GM21619 (cell line): Measurements from ENCODE around the gene CALN1.

ENCODE experiments used
- ATAC-seq: cut with Tn5 transposase; IDR thresholded peaks from one replicate; pipeline ENCODE4 v1.9.1; 2021; ENCODE audit not compliant: unreplicated experiment

Gene CALN1

DNA sequence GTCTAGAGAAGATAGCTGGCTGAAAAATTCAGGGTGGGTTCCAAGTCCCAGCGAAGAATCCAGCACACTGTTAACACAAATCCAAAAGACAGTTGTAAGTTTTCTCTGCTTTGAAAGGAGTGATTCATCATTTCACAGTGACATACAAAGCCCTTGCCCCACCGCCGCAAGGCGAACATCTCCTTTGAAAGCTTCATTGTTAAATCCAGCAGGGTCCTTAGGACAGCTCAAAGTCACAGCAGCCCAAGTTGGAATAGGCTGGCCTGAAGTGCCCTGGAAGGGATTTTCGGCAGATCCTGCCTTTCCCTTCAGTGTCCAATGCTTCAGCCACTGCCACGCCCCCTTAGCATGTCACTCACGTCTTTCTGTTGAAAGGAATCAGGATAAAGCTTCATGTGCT, 526.1 kb downstream of the CALN1 start:
- ATAC-seq: no peak

DNA sequence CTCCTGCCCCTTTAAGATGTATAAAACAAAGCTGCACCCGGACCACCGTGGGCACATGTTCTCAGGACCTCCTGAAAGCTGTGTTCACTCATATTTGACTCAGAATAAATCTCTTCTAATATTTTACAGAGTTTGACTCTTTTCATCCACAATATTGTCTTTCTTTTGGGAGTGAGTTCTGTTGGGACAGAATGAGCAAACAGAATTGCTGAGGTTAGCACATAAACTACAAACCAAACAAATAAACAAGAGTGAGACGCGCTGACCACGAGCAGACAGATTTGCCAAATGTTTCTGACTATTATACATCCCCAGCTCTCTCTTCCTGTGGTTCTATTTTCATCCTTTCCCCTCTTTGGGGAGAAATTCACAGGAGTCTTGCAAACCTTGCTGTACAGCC, 526.7 kb downstream of the CALN1 start:
- ATAC-seq: no peak

DNA sequence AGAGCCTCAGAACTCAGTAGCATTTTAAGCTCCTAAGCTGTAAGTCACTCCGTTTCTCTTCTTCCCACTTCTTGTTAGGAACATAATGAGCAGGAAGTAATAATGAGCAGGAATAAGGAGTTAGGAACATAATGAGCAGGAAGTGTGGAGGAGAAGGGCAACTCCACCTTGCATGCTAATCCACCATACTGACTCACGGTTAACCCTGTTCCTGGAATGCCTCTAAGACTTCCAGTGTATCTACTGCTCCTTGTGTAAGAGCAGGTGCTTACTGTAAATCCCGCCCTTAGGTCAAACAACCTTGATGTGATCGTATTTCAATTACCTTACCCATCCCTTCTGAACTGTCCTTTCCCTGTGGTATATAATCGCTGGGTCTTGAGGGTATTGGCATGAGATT, 528.7 kb downstream of the CALN1 start:
- no peak for ATAC-seq

DNA sequence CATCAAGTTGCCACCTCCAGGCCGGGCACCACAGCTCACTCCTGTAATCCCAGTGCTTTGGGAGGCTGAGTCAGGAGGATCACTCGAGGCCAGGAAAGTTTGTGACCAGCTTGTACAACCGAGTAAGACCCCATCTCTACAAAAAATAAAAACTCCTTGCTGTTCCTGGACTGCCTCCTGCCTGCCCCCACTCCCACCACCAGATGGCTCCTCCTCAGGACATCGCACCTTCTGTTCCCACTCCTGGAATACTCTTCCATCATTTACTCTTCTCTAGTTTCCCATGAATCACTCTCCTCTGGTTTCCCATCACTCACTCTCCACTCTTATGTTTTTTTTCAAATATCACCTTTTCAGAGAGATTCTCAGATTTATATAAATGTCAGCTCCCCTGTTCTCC, 540.7 kb downstream of the CALN1 start:
- ATAC-seq: no peak

DNA sequence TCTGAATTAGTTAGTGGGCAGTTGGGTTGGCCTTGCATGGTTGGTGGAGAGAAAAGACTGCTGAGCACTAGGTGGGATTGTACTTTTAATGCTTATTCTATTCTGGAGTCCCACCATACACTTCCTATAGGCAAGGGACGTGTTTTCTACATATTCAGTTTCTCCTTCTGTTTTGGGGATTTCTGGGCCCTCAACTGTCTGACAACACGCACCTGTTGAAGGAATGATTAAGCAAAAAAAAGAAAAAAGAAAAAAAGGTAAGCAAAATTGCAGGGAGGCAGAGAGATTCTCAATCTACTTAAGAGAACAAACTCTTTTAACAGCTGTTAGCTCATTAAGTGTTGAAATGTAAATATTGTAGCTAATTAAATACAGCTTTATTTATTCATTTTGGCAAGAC, 541.3 kb downstream of the CALN1 start:
- no peak for ATAC-seq

DNA sequence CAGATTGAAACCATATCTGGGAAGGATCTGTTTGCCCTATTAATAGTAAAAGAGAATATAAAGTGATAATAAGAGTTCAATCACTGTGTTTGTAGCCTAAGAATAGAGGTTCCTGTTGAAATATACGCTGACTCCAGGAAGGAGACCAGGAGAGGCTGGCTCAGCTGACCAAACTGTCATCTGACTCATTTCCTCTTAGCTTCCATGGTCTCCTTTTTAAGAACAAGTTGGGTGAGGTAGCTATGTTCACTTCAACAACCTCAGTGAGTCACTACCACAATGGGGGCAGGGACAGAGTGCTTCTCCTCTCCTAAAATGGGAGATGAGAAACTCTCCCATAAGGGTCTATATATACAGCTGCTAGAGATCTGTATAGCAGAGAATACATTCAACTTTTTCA, 543.3 kb downstream of the CALN1 start:
- no peak for ATAC-seq

DNA sequence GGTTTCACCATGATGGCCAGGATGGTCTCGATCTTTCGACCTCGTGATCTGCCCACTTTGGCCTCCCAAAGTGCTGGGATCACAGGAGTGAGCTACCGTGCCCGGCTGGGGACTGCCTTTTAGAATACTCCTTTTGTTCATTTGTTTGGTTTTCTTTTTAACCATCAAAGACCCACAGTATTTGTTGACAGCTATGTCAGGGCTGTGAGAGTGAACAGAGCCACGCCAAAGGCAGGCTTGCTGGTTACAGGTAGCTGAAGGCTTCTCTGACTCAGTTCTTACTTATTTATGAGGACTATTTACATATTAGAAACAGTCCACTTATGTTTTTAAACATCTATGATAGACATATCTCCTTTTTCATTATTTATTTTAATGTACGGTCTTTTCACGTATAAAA, 544.5 kb downstream of the CALN1 start:
- no peak for ATAC-seq

DNA sequence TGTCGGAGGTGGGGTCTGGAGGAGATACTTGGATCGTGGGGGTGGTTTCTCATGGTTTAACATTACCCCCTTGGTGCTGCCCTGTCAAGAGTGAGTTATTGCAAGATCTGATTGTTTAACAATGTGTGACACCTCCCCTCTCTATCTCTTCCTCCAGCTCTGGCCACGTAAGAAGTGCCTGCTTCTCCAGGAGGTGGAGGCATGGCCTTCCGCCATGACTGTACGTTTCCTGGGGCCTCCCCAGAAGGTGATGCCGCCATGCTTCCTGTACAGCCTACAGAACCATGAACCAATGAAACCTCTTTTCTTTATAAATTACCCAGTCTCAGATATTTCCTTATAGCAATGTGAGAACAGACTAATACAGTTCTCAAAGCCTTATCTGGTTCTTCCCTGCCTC, 547.0 kb downstream of the CALN1 start:
- no peak for ATAC-seq

DNA sequence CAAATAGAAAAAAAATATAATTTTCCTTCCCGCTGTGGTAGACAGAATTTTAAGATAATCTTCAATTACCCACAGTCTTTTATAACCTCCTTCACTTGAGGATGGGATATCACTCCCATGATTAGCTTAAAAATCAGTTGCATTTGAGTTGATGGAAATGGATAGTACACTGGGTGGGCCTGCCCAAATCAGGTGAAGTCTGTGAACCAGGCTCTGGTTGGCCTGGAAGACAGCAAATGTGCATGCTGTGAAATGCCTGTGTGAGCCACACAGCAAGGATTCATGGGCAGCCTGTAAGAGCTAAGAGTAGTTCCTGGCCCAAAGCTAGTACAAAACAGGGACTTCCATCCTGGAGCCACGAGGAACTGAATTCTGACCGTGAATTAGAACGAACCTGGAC, 548.0 kb downstream of the CALN1 start:
- no peak for ATAC-seq

DNA sequence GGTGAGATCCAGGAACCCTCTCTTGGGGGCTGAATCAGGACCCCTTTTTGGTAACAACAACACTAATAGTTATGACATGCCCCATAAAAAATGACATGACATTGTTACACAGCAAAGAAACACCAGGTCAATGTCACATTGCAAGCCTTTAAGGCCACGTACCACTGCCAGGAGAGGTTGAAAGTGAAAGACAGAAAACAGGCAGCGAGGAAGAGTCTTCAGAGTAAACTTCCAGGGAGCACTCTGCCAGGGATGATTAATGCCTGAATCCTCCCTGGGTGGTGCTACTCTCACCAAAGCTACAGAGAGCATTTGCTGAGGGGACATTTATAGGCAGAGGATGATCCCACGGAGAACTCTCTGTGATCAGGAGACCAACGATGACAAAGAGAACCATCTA, 551.6 kb downstream of the CALN1 start:
- ATAC-seq: no peak

DNA sequence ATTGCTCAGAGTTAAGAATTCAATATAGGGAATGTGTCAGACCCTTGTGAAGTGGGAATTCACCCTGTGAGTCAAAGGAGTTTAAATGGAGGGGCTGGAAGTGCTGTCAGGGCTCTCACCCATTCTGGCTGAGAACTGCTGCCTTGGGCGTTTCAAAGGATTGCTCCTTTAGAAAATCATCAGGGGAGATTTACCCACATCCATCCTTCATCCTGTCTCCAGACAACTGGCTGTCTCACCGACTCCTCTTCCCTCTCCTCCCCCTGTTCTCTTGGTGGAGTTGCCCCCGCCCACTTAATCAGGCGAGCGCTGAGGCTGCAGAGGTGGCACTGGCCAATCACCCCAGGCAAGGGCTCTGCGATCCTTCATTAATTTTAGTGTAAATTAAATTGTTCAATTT, 554.8 kb downstream of the CALN1 start:
- no peak for ATAC-seq

DNA sequence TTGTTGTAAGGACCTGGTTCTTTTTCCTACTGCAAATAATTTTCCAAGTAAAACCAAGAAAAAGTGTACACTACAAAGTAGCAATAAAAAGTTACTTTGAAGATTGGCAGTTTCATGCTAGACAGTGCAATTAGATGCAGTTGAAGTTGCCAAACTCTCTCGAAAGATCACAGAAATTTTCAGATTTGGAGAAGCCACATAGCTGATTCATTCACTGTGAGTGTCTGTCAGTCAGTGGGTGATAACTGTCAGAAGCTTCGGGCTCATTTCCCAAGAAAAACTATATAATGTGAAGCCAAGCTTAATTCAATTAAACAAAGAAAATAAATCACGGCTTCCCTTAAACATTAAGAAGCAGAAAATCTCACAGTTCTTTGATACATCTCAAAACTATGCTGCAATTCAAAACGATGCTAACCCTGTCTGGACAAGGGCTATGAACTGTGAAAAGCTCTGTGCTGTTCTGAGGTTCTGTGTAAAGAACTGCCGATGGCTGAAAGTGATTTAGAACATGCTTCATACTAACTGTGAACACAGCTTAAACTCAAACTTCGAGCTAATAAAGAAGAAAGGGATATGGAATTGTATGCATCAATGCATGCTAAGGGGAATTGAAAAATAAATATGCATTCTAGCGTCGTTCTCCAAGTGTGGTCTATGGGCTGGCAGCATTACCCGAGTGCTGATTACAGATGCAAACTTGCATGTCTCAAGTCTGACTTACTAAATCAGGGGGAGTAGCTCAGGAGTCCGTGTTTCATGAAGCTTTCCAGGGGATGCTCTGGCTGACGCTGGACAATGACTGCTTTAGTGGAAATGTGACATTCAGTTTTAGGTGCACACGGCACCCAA, 557.4 kb downstream of the CALN1 start:
- ATAC-seq: no peak

DNA sequence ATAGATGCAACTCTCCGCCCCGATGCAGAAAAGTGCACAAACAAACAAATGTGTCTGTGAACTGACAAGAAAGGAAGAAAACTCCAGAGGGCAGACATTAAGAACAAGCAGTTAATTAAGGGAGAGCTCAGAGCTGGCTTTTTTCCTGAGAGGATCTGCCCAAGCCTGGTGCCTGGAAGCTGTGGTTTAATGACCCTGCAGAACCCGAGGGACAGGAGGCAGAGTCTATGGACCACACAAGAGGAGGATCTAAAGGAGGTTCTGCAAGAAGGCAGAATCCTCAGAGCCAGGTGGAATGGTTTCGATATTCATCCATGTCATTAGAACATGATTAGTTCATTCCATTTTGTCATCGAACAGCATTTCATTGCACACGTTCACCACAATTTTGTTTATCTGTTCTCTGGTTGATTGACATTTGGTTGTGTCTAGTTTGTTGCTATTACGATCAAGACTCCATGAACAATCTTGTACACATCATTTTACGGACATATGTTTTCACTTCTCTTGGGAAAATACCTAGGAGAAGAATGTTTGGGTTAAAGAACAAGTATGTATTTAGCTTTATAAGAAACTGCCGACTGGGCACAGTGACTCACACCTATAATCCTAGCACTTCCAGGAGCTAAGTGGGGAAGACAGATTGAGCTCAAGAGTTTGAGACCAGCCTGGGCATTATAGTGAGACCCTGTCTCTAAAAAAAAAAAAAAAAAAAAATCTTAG, 560.2 kb downstream of the CALN1 start:
- ATAC-seq: no peak

DNA sequence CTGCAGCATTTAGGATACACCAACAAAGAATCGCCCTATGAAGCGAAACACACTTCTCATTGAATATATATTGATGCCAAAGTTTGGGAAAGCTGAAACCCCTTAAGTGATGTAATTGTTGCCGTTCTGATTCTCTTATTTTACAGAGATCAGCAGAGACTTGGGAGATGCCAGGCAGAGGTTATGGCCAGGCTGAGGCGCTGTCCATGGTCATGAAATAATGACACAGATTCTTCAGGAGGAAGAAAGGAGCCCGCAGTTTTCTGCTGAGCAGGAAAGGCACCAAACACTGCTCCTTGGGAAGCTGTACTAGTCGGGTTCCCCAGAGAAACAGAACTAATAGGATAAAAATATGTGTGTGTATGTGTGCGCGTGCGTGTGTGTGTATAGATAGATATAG, 566.0 kb downstream of the CALN1 start:
- no peak for ATAC-seq

DNA sequence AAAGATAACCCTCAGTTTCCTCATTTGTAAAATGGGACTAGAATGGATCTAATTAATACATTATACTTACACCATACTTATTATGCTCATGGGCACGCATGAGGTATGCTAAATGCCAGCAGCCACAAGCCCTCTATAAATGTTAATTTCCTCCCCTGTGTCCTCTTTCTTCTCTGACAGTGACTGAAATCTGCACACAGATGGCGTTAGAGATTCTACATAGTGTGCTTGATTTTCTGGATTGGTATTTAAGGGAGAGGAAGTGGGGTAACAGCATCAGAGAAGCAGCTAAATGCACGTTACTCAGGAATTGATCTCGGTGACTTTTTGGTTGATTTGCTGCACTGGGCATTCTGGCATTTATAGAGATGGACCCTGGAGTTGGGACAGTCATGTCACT, 568.5 kb downstream of the CALN1 start:
- ATAC-seq: no peak

DNA sequence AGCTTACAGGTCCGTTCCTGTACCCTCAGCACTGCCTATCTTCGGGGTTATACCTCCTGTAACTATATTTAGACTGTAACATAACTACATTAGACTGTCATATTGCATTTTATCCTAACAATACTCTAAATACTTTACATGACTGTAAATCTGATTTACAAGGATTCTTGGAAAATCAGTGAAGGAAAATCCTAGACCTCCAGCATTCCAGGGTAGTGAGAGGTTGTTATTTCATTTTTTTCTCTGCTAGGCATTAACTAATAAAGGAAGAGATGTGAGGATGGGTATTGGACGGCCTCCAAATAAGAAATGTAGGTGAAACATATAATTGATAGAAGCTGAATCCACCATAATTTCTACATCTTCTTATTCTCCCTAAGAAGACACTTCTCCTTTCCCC, 569.4 kb downstream of the CALN1 start:
- no peak for ATAC-seq

DNA sequence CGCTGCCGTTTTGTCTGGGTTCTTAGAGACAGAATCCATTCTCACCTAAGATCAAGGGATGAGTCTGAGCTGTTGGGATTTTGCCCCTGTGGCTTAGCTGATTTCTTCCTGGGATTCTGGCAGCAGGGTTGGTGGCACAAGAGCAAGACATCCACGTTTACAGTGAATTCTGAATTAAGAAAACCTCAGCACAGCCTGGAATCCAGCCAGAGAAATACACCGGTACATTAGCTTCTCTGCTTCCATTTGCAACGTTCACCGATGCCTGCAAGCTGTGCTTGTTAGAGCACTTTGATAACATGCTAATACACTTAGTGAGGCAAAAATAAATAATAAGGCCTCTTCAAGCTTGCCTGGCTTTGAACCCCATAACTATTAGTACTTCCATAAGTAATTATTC, 569.8 kb downstream of the CALN1 start:
- no peak for ATAC-seq

DNA sequence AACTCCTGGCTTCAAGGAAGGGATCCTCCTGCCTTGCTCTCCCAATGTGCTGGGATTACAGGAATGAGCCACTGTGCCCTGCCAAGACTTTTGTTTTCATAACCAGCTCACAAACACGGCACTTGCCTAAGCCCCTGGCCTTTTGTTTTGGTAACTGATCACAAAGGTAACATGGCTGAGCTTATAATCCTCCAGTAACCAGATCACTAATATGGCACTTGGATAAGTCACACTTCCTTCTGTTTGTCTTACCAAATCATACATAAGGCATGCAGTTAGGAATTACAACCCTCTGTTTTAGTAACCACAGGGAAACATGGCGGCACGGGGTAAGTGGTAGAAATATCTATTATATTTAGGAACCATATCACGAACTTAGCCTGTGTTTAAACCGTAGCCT, 577.1 kb downstream of the CALN1 start:
- no peak for ATAC-seq

DNA sequence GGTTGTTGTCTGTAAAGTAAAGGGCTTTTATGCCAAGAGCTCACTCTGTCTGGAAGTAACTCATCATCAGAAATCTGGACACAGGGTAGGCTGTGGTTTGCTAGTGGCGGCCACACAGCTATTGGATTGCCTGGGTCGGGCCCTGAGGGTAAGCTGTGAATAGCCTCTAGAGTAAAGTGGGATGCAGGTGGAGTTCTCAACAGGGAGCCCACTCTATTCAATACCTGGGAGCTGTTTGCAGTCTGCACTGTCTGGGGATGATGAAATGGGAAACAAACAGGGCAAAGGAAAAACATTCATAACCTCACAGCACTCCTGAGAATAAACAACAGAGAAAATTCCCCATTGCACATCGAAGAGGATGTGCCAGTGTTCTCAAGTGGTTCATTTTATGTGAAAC, 582.6 kb downstream of the CALN1 start:
- ATAC-seq: no peak

DNA sequence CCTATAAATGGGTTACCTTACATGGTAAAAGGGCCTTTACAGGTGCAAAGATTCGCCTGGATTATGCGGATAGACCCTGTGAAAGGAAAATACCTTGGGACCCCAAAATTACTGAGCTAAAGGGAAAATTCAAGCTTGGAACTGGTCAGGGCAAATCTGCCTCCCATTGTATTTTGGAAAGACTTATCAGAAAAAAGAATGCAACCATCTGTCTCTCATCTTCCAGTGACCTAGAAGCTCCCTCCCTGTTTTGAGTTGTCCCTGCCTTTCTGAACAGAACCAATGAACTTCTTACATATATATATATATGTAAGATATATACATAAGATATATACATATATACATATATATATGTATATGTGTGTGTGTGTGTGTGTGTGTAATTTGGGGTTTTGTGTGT, 583.8 kb downstream of the CALN1 start:
- ATAC-seq: no peak

DNA sequence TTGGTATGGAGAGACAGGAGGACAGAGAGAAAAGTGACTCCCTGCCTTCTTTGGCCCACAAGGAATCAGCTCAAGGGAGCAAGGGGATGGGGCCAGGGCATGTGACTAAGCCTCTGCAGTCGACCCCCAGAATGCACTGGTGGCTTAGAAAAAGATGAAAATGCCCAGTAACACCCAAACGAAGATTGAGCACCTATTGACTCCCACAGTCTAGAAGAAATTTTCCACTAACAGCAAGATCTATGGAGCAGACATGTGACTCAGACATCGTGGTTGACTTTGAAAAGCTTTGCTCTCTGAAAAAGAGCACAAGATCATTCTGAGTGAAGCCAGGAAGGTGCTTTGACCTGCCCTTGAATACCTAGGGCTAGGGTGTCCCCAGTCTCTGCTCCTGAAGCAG, 586.0 kb downstream of the CALN1 start:
- ATAC-seq: no peak

DNA sequence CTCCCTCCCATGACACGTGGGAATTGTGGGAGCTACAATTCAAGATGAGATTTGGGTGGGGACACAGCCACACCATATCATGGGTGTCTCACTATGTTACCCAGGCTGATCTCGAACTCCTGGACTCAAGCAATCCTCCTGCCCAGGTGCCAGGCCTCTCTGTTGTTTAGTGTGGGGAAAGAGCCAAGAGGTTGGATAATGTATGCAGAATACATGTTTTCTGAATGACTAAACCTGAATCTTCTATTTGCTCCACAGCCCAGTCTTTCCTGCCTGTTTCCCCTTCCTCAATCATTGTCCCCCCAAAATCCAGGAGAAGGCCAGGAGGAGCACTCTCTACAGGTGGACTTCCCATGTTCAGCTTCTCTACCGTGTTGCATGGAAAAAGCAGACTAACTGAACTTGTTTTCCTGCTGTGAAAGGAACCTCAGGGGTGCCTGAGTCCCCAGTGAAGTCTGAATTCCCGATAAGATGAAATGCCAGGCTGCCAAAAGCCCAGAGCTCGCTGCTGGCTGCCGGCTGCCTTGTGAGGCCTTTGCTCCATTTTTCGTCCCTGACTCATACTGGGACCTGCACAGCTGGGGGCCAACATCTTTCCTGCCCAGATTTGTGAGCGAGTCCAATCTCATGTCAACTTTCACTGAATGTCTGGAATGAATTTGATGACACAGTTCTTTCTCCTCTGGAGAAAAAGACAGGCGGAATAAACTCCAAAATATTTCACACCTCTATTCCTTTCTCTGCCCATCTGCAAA, 588.0 kb downstream of the CALN1 start:
- no peak for ATAC-seq
